Liver (tissue), 3 donors: ENCODE measurements around the gene SYNJ1.

ENCODE experiments used
- HNF4G ChIP-seq: IDR thresholded peaks from 2 replicates; pipeline ENCODE4 v1.6.1; 2016; ENCODE audit warnings: antibody characterized with exemption
- JUND ChIP-seq, 2 donors: IDR thresholded peaks; 2 replicates each; pipeline ENCODE4 v1.6.1; 2016; ENCODE audit warnings: antibody characterized with exemption in 2 of 2
- SP1 ChIP-seq: IDR thresholded peaks from 2 replicates; pipeline ENCODE4 v1.6.1; 2018; ENCODE audit warnings: antibody characterized with exemption, mild to moderate bottlenecking
- YY1 ChIP-seq: IDR thresholded peaks from 2 replicates; pipeline ENCODE4 v1.6.1; 2016; ENCODE audit warnings: antibody characterized with exemption, mild to moderate bottlenecking
- TF ChIP-seq, protein P1 (sequence below): fragments of 150-350 bp; IDR thresholded peaks from 2 replicates; pipeline ENCODE4 v1.5.1; 2017; ENCODE audit warnings: improper control_type of control experiment, low read depth, low read length; ENCODE audit not compliant: missing input control
- TF ChIP-seq, protein P2 (sequence below): IDR thresholded peaks from 2 replicates; pipeline ENCODE4 v1.6.1; 2016; ENCODE audit warnings: antibody characterized with exemption
- TF ChIP-seq, protein P3 (sequence below): IDR thresholded peaks from 2 replicates; pipeline ENCODE4 v1.6.1; 2016; ENCODE audit warnings: antibody characterized with exemption
- donor health status: healthy.
- donor health status: healthy.

DNA sequence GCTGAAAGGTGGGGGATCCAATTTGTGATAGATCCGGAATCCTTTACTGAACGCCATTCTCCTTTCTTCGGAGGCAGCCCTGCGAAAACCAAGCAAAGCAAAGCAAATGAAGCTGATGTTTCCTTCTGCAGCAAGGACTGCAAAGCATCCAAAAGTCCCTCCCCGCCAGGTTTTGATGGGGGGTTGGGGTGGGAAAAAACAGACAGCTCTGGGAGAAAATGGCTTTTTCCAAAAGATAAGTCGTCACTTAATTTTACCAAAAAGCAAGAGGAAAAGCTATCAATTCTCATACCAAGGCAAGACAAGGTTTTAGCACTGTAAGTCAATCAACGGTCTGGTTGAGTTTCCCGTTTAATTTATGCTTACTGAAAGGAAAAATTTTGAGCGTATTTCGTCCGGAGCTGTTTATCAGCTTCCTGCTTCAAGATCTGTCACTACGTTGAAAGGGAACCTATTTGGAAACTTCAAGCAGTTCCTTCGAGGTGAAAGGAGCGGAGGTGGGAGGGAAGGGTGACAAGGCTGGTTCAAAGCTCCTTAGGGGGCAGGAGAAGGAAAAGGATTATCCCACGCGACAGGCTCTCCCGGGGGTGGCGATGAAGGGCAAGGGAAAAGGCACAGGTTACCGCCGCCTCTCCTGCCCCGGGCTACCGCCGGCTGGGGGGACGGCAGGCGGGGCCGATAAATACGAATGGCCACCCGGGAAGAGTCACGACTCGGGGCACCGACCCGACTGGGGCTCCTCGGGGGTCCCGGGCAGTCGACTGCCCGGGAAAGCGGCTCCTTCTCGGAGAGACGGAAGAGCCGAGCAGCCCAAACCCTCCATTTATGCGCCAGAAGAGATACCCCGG, 750 bp downstream of the SYNJ1 start:
- no peak for TF ChIP-seq HNF4G
- TF ChIP-seq, protein P1, sequence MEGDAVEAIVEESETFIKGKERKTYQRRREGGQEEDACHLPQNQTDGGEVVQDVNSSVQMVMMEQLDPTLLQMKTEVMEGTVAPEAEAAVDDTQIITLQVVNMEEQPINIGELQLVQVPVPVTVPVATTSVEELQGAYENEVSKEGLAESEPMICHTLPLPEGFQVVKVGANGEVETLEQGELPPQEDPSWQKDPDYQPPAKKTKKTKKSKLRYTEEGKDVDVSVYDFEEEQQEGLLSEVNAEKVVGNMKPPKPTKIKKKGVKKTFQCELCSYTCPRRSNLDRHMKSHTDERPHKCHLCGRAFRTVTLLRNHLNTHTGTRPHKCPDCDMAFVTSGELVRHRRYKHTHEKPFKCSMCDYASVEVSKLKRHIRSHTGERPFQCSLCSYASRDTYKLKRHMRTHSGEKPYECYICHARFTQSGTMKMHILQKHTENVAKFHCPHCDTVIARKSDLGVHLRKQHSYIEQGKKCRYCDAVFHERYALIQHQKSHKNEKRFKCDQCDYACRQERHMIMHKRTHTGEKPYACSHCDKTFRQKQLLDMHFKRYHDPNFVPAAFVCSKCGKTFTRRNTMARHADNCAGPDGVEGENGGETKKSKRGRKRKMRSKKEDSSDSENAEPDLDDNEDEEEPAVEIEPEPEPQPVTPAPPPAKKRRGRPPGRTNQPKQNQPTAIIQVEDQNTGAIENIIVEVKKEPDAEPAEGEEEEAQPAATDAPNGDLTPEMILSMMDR: no peak
- no peak for TF ChIP-seq YY1
- TF ChIP-seq, protein P2, sequence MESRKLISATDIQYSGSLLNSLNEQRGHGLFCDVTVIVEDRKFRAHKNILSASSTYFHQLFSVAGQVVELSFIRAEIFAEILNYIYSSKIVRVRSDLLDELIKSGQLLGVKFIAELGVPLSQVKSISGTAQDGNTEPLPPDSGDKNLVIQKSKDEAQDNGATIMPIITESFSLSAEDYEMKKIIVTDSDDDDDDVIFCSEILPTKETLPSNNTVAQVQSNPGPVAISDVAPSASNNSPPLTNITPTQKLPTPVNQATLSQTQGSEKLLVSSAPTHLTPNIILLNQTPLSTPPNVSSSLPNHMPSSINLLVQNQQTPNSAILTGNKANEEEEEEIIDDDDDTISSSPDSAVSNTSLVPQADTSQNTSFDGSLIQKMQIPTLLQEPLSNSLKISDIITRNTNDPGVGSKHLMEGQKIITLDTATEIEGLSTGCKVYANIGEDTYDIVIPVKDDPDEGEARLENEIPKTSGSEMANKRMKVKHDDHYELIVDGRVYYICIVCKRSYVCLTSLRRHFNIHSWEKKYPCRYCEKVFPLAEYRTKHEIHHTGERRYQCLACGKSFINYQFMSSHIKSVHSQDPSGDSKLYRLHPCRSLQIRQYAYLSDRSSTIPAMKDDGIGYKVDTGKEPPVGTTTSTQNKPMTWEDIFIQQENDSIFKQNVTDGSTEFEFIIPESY: no peak
- TF ChIP-seq, protein P3, sequence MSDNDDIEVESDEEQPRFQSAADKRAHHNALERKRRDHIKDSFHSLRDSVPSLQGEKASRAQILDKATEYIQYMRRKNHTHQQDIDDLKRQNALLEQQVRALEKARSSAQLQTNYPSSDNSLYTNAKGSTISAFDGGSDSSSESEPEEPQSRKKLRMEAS: no peak
- no peak for TF ChIP-seq SP1
- TF ChIP-seq JUND (IDR thresholded peaks at IDR 0.05): no peak
